K562 (cell line): ENCODE measurements around the gene MGAT1. TPM values are rescaled to one million over a fixed set of nuclear protein-coding genes. Genes with fewer than 3 reads are reported as not detected.

Experiments
- ATAC-seq: fragments of 200-7000 bp; cut with Tn5 transposase; 3 replicates; pipeline ENCODE4 v1.9.1; 2020; ENCODE audit warnings: moderate library complexity
- BruUV-seq: library from RNA; stranded (reverse); fragments of 400-500 nt; replicated peaks from 2 replicates; lab custom pipeline; 2021; lab: Mats Ljungman, UMichigan
- CTCF ChIA-PET: fragments of 300-600 bp; formaldehyde crosslinking; extraction: SDS; loops from one replicate; lab custom pipeline; 2021; ENCODE audit warnings: low intra/inter-chr PET ratio; lab: Yijun Ruan, JAX
- POLR2A ChIA-PET: fragments of 300-600, 350-650 bp; sonication (Branson Sonifier 250); formaldehyde crosslinking; extraction: SDS; loops from one replicate; lab custom pipeline; 2021; ENCODE audit warnings: antibody characterized with exemption, inconsistent platforms; lab: Yijun Ruan, JAX
- DNase-seq, 4 experiments: peaks; one replicate each; pipeline versions ENCODE4 v3.0.0 to v3.0.0-alpha.2; 2011 to 2018; ENCODE audit warnings: low spot score in 3 of 4, mixed read lengths in 3 of 4; ENCODE audit errors: extremely low read depth in 1 of 4
- FAIRE-seq: peaks from 2 replicates; lab custom pipeline; 2011; peaks lifted over from hg19 to GRCh38; lab: Jason Lieb, UNC
- H2AFZ ChIP-seq: 2 replicates; pipeline ENCODE4 v1.6.0; 2011; ENCODE audit warnings: low read depth, low read length, control low read depth, inconsistent platforms
- H3K27ac ChIP-seq: fragments of 200-600 bp; 3 replicates; pipeline ENCODE4 v1.8.0; 2011; ENCODE audit warnings: low read depth, mild to moderate bottlenecking, control low read depth, inconsistent platforms, low read length, moderate library complexity, mixed read lengths; ENCODE audit errors: extremely low read depth
- H3K27me3 ChIP-seq, 2 experiments: fragments of 300-600 bp in 1 of 2; 2 replicates in 1 of 2; 3 replicates in 1 of 2; pipeline versions ENCODE4 v1.6.0 to v1.8.0; 2011; ENCODE audit warnings: inconsistent platforms in 2 of 2, low read length in 2 of 2, mild to moderate bottlenecking in 1 of 2, mixed read lengths in 1 of 2, moderate library complexity in 1 of 2; ENCODE audit not compliant: control insufficient read depth in 2 of 2, insufficient read depth in 2 of 2
- H3K36me3 ChIP-seq: fragments of 300-600 bp; 3 replicates; pipeline ENCODE4 v1.8.0; 2011; ENCODE audit warnings: mild to moderate bottlenecking, low read length, inconsistent platforms; ENCODE audit not compliant: control insufficient read depth, insufficient read depth
- H3K4me1 ChIP-seq, 2 experiments: fragments of 200-600 bp in 1 of 2; replicated peaks in 1 of 2; 2 replicates in 1 of 2; 3 replicates in 1 of 2; pipeline versions ENCODE4 v1.5.1 to v1.8.0; 2011; ENCODE audit warnings: inconsistent platforms in 2 of 2, low read length in 2 of 2, mild to moderate bottlenecking in 1 of 2, mixed read lengths in 1 of 2, moderate library complexity in 1 of 2; ENCODE audit not compliant: control insufficient read depth in 2 of 2, insufficient read depth in 2 of 2
- H3K4me2 ChIP-seq: 2 replicates; pipeline ENCODE4 v1.6.1; 2011; ENCODE audit warnings: low read length, control low read depth, inconsistent platforms, mixed read lengths; ENCODE audit not compliant: insufficient read depth
- H3K4me3 ChIP-seq: fragments of 200-600 bp; sonication (generic), shearing (Covaris generic); 2 replicates; pipeline ENCODE4 v1.5.1; 2016; ENCODE audit warnings: control low read depth, inconsistent platforms
- H3K79me2 ChIP-seq: fragments of 200-600 bp; 3 replicates; pipeline ENCODE4 v1.8.0; 2011; ENCODE audit warnings: low read length, inconsistent platforms; ENCODE audit not compliant: control insufficient read depth, insufficient read depth
- H3K9ac ChIP-seq, 2 experiments: 2 replicates each; pipeline versions ENCODE4 v1.6.0 to v1.6.1; 2011; ENCODE audit warnings: low read depth in 2 of 2, low read length in 2 of 2, control low read depth in 1 of 2, inconsistent platforms in 1 of 2, mild to moderate bottlenecking in 1 of 2, mixed read lengths in 1 of 2; ENCODE audit not compliant: insufficient read depth in 1 of 2
- H3K9me1 ChIP-seq: one replicate; pipeline ENCODE4 v1.6.0; 2011; ENCODE audit warnings: inconsistent platforms, mild to moderate bottlenecking, low read length, moderate library complexity; ENCODE audit not compliant: control insufficient read depth, insufficient read depth
- H3K9me3 ChIP-seq: replicated peaks from 2 replicates; pipeline ENCODE4 v1.5.1; 2011; ENCODE audit warnings: low read depth, low read length, inconsistent platforms; ENCODE audit not compliant: control insufficient read depth, insufficient read depth
- H4K20me1 ChIP-seq: replicated peaks from 2 replicates; pipeline ENCODE4 v1.6.1; 2011; ENCODE audit warnings: low read length, inconsistent platforms, mixed read lengths; ENCODE audit not compliant: control insufficient read depth, insufficient read depth
- ETV1 ChIP-seq: fragments of 450-650 bp; conservative IDR thresholded peaks from 2 replicates; pipeline ENCODE4 v1.6.1; 2016; ENCODE audit warnings: missing genetic modification characterization, control low read depth, low read depth, missing compliant biosample characterization
- KDM1A ChIP-seq, 2 experiments: fragments of 450-650 bp; IDR thresholded peaks; 2 replicates each; pipeline ENCODE4 v1.6.1; 2016; ENCODE audit warnings: mild to moderate bottlenecking in 2 of 2
- MEIS2 ChIP-seq: fragments of 450-650 bp; IDR thresholded peaks from 2 replicates; pipeline ENCODE4 v1.6.1; 2014; ENCODE audit warnings: mild to moderate bottlenecking; ENCODE audit not compliant: partially characterized antibody
- WGBS: fragments of 100-300 bp; shearing (Covaris generic); methylation state at CpG from one replicate; pipeline ENCODE4 v1.1.6; 2016; ENCODE audit warnings: low coverage, mixed read lengths; ENCODE audit not compliant: insufficient coverage; ENCODE audit errors: missing lambda C conversion rate; 5-methylcytosine and 5-hydroxymethylcytosine counted together
- in situ Hi-C: fragments of 300-500 bp; cut with MboI; formaldehyde crosslinking; loops from 4 replicates; pipeline ENCODE4 v1.15.0; 2018; ENCODE audit warnings: inconsistent platforms, mixed read lengths
- intact Hi-C: fragments of 100-400 bp; cut with micrococcal nuclease; formaldehyde crosslinking; loops from 2 replicates; pipeline ENCODE4 v1.14.2; 2022
- polyA plus RNA-seq, 8 experiments: library from polyadenylated mRNA; depleted of rRNA in 4 of 8; stranded (reverse) in 5 of 8; unstranded in 3 of 8; fragments of >200 nt; fragmentation: Nextera tagmentation in 2 of 8; fragmentation: Illumina TruSeq in 1 of 8; extraction: Ambion mirVana in 2 of 8; extraction: Trizol in 1 of 8; gene quantifications; 2 replicates each; pipeline versions ENCODE4 v1.2.1 to v1.2.3, GENCODE V29; 2011 to 2014; ENCODE audit warnings: inconsistent platforms in 1 of 8, missing spikeins in 1 of 8
- total RNA-seq, 7 experiments: library from RNA; depleted of rRNA in 6 of 7; stranded (reverse); fragments of >200 nt in 6 of 7; fragmentation: Illumina TruSeq in 2 of 7; extraction: Trizol in 2 of 7; gene quantifications; 2 replicates each; pipeline versions ENCODE4 v1.2.1 to v1.2.3, GENCODE V29; 2011 to 2021; ENCODE audit warnings: low replicate concordance in 1 of 7
- TF ChIP-seq, protein P1 (sequence below): fragments of 250-450 bp; sonication (Bioruptor Pico); IDR thresholded peaks from 2 replicates; pipeline ENCODE4 v1.8.0; 2022; ENCODE audit warnings: inconsistent platforms, mild to moderate bottlenecking, moderate library complexity, borderline replicate concordance
- TF ChIP-seq, protein P2 (sequence below), 2 experiments: IDR thresholded peaks in 1 of 2; conservative IDR thresholded peaks in 1 of 2; 2 replicates each; pipeline ENCODE4 v1.6.1; 2016; ENCODE audit warnings: low read depth in 2 of 2, mild to moderate bottlenecking in 1 of 2, missing compliant biosample characterization in 1 of 2, missing genetic modification characterization in 1 of 2, moderate library complexity in 1 of 2

MGAT1 gene
- total and polyA plus RNA-seq, 9 of the 15 experiments (the other 6 are each of a cell fraction or from before 2014, with no cell fraction given): 3.9 to 82.7 (median 44.5) TPM

DNA sequence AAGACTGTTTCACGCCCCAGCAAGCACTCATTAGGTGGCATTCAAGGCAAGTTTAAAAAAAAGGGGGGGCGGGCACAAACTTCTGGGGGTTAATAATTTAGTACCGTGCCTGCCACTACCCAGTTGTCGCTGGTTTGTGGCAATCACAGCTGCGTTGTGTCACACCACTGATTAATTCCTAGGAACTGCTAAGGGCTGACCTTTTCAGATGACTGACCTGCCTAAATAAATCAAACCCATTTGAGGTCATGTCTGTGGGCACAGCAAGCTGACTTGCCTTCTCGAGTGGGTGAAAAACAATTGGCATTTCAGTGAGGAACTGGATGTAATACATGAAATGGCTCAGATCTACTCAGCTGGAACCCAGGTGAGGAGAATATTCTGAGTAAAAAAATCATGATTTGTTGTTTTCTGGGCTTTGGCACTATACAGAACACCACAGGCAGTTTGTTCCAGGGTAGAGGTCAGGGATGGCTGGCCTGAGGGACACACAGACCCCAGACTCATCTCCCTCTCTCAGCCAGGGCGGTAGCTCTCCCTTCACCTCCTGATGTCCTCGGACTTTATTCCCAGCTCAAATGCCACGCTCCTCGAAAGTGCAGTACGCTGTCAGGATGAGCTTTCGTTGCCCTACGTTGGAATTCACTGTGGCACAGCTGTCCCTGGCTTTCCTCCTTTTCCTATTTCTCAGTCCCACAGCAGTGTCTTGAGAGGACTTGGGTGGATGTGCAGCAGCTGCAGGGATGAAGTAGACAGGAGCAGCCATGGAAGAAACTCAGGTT, 15.5 kb upstream of the MGAT1 start:
- DNase-seq (no peak), FAIRE-seq (no peak), ATAC-seq (no peak)
- no peaks in the 10 kb centered on the region for H4K20me1 ChIP-seq
- H3K27me3 ChIP-seq: no peaks in the 10 kb centered on the region
- peak overlapping the region; percentile 22; the same call in 1 of the 2 replicates for H2AFZ ChIP-seq
- H3K9ac ChIP-seq: no peak overlapping the region
- H3K4me2 ChIP-seq: no peak overlapping the region
- H3K9me3 ChIP-seq: no peaks in the 10 kb centered on the region
- in situ Hi-C loops: no loop called here
- ChIA-PET POLR2A (interaction anchor here (0.6 to 3.2 kb wide), 3 partner anchors 13 to 269 kb away, joined by 3 to 14 read pairs (median 3); no protein-coding TSS in a partner anchor), CTCF (no interaction called here)
- BruUV-seq: no TSS peak
- no peaks in the 10 kb centered on the region for H3K36me3 ChIP-seq
- intact Hi-C loops: no loop called here
- TF ChIP-seq MEIS2 (peak; percentile 20), ETV1 (no peak), KDM1A (IDR thresholded peaks at IDR 0.05) (peak; percentile 45 to 53; a peak in 2 of 4 replicates)
- TF ChIP-seq, protein P1, sequence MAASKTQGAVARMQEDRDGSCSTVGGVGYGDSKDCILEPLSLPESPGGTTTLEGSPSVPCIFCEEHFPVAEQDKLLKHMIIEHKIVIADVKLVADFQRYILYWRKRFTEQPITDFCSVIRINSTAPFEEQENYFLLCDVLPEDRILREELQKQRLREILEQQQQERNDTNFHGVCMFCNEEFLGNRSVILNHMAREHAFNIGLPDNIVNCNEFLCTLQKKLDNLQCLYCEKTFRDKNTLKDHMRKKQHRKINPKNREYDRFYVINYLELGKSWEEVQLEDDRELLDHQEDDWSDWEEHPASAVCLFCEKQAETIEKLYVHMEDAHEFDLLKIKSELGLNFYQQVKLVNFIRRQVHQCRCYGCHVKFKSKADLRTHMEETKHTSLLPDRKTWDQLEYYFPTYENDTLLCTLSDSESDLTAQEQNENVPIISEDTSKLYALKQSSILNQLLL (CRISPR knock-in tag): no peak
- TF ChIP-seq, protein P2, sequence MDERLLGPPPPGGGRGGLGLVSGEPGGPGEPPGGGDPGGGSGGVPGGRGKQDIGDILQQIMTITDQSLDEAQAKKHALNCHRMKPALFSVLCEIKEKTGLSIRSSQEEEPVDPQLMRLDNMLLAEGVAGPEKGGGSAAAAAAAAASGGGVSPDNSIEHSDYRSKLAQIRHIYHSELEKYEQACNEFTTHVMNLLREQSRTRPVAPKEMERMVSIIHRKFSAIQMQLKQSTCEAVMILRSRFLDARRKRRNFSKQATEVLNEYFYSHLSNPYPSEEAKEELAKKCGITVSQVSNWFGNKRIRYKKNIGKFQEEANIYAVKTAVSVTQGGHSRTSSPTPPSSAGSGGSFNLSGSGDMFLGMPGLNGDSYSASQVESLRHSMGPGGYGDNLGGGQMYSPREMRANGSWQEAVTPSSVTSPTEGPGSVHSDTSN (CRISPR knock-in tag; IDR thresholded peaks at IDR 0.05; ENCODE audit: low read depth): no peak
- TF ChIP-seq, protein P2 (tag; conservative IDR thresholded peaks at IDR 0.05; ENCODE audit: low read depth): 0 out of 2 replicates have a peak, but pooled peaks have one; percentile 6
- WGBS: 60% methylated on average over 10 of the region's 13 CpGs
- H3K27ac ChIP-seq: no peak overlapping the region
- no peak overlapping the region for H3K4me3 ChIP-seq
- H3K9me1 ChIP-seq: no peaks in the 10 kb centered on the region
- H3K79me2 ChIP-seq: no peaks in the 10 kb centered on the region
- peaks cover 20 to 36% of the 10 kb centered on the region in 2 experiments; a peak in 4 of 5 replicates for H3K4me1 ChIP-seq
